NCI-H69 (cell line): ENCODE data around the gene USP17L10.
"Not testable (repeated sequence)": the region's sequence is repeated elsewhere in the genome, so short reads cannot be mapped to it uniquely, and the experiment has no call there.

Experiments used
- DNase-seq: peaks from one replicate; lab custom pipeline; 2025; lab: John Stamatoyannopoulos, UW

Gene USP17L10

GRCh38 chr4:9210357-9210756 lies at the start of gene USP17L10:
TSS of gene USP17L10 (plus strand) at chr4:9210657. CDS start at chr4:9210657, 0 bp downstream.
- DNase-seq = not testable (repeated sequence)

GRCh38 chr4:9165990-9166389 lies 44.5 kb upstream of the USP17L10 start:
- DNase-seq = not testable (repeated sequence)

- not testable (repeated sequence) for DNase-seq
These were observed 40.5 kb upstream of the USP17L10 start, which contains the start of gene FAM90A26 for GRCh38 chr4:9169791-9170459. TSS of gene FAM90A26 (plus strand) at chr4:9170409. CDS start at chr4:9173173, 2,764 bp downstream.

- DNase-seq = not testable (repeated sequence)
These were observed 4.2 kb downstream of the USP17L10 start for GRCh38 chr4:9214701-9215100.

GRCh38 chr4:9215105-9215504 lies 4.6 kb downstream of the USP17L10 start, which contains the start of gene USP17L11:
TSS of gene USP17L11 (plus strand) at chr4:9215405. CDS start at chr4:9215405, 0 bp downstream.
- not testable (repeated sequence) for DNase-seq

GRCh38 chr4:9219852-9220251 lies 9.4 kb downstream of the USP17L10 start, which contains the start of gene USP17L12:
TSS of gene USP17L12 (plus strand) at chr4:9220152. CDS start at chr4:9220152, 0 bp downstream.
- not testable (repeated sequence) for DNase-seq

- DNase-seq = not testable (repeated sequence)
These were observed 14.1 kb downstream of the USP17L10 start, which contains the start of gene USP17L13 for GRCh38 chr4:9224596-9224995. TSS of gene USP17L13 (plus strand) at chr4:9224896. CDS start at chr4:9224896, 0 bp downstream.

GRCh38 chr4:9230249-9230648 lies 19.8 kb downstream of the USP17L10 start:
- not testable (repeated sequence) for DNase-seq

- not testable (repeated sequence) for DNase-seq
These were observed 23.6 kb downstream of the USP17L10 start, which contains the start of gene USP17L15 for GRCh38 chr4:9234085-9234484. TSS of gene USP17L15 (plus strand) at chr4:9234385. CDS start at chr4:9234385, 0 bp downstream.

- not testable (repeated sequence) for DNase-seq
These were observed 28.0 kb downstream of the USP17L10 start for GRCh38 chr4:9238461-9238860.

GRCh38 chr4:9243579-9243978 lies 33.1 kb downstream of the USP17L10 start, which contains the start of gene USP17L17:
TSS of gene USP17L17 (plus strand) at chr4:9243879. CDS start at chr4:9243879, 0 bp downstream.
- DNase-seq = not testable (repeated sequence)

- DNase-seq = not testable (repeated sequence)
These were observed 37.7 kb downstream of the USP17L10 start, which contains the start of gene USP17L18 for GRCh38 chr4:9247953-9248680. TSS of gene USP17L18 (plus strand) at chr4:9248630. CDS start at chr4:9248630, 0 bp downstream.

- DNase-seq = not testable (repeated sequence)
These were observed 42.6 kb downstream of the USP17L10 start, which contains the start of gene USP17L19 for GRCh38 chr4:9253078-9253477. TSS of gene USP17L19 (plus strand) at chr4:9253378. CDS start at chr4:9253378, 0 bp downstream.

GRCh38 chr4:9257824-9258223 lies 47.4 kb downstream of the USP17L10 start, which contains the start of gene USP17L20:
TSS of gene USP17L20 (plus strand) at chr4:9258124. CDS start at chr4:9258124, 0 bp downstream.
- DNase-seq = not testable (repeated sequence)
